ENCODE data around the gene C16orf89.

The C16orf89 gene

GRCh38 chr16:5003828-5004227 is 61.9 kb downstream of the C16orf89 start:
- TF ChIP-seq CTCF (IDR thresholded peaks at IDR 0.05; ENCODE audit: low read depth, low read length) = no peak
- no peak for DNase-seq (ENCODE audit: low read depth in 2 of 2)
- no peak overlapping the region for H3K4me3 ChIP-seq (replicated peaks in 1 of 2; ENCODE audit: low read depth in 2 of 2, low read length in 2 of 2)

- DNase-seq (ENCODE audit: low read depth in 2 of 2) = no peak
- no peak overlapping the region for H3K4me3 ChIP-seq (replicated peaks in 1 of 2; ENCODE audit: low read depth in 2 of 2, low read length in 2 of 2)
- TF ChIP-seq CTCF (IDR thresholded peaks at IDR 0.05; ENCODE audit: low read depth, low read length) = no peak
Observed at GRCh38 chr16:5003211-5003610, 62.5 kb downstream of the C16orf89 start.

GRCh38 chr16:5002699-5003143 is 63.0 kb downstream of the C16orf89 start:
- no peak for TF ChIP-seq CTCF (IDR thresholded peaks at IDR 0.05; ENCODE audit: low read depth, low read length)
- H3K4me3 ChIP-seq (replicated peaks in 1 of 2; ENCODE audit: low read depth in 2 of 2, low read length in 2 of 2) = no peak overlapping the region
- no peak for DNase-seq (ENCODE audit: low read depth in 2 of 2)

- DNase-seq (ENCODE audit: low read depth in 2 of 2) = no peak
- H3K4me3 ChIP-seq (replicated peaks in 1 of 2; ENCODE audit: low read depth in 2 of 2, low read length in 2 of 2) = no peak overlapping the region
- TF ChIP-seq CTCF (IDR thresholded peaks at IDR 0.05; ENCODE audit: low read depth, low read length) = no peak
Observed at GRCh38 chr16:5001986-5002385, 63.8 kb downstream of the C16orf89 start.

- DNase-seq (ENCODE audit: low read depth in 2 of 2) = no peak
- H3K4me3 ChIP-seq (replicated peaks in 1 of 2; ENCODE audit: low read depth in 2 of 2, low read length in 2 of 2) = no peak overlapping the region
- no peak for TF ChIP-seq CTCF (IDR thresholded peaks at IDR 0.05; ENCODE audit: low read depth, low read length)
Observed at GRCh38 chr16:5001571-5001970, 64.2 kb downstream of the C16orf89 start.

- no peak for TF ChIP-seq CTCF (IDR thresholded peaks at IDR 0.05; ENCODE audit: low read depth, low read length)
- DNase-seq (ENCODE audit: low read depth in 2 of 2) = no peak
- H3K4me3 ChIP-seq (replicated peaks in 1 of 2; ENCODE audit: low read depth in 2 of 2, low read length in 2 of 2) = no peak overlapping the region
Observed at GRCh38 chr16:5000573-5001001, 65.2 kb downstream of the C16orf89 start.

- TF ChIP-seq CTCF (IDR thresholded peaks at IDR 0.05; ENCODE audit: low read depth, low read length) = no peak
- no peak overlapping the region for H3K4me3 ChIP-seq (replicated peaks in 1 of 2; ENCODE audit: low read depth in 2 of 2, low read length in 2 of 2)
- no peak for DNase-seq (ENCODE audit: low read depth in 2 of 2)
Observed at GRCh38 chr16:4994719-4995434, 70.9 kb downstream of the C16orf89 start.

Measured in cardiac fibroblast (primary cell).